GM19452 (cell line): Measurements from ENCODE around the gene DDHD1.

Experiments
- ATAC-seq: cut with Tn5 transposase; IDR thresholded peaks from one replicate; pipeline ENCODE4 v1.9.1; 2021; ENCODE audit not compliant: unreplicated experiment

DDHD1 gene

DNA sequence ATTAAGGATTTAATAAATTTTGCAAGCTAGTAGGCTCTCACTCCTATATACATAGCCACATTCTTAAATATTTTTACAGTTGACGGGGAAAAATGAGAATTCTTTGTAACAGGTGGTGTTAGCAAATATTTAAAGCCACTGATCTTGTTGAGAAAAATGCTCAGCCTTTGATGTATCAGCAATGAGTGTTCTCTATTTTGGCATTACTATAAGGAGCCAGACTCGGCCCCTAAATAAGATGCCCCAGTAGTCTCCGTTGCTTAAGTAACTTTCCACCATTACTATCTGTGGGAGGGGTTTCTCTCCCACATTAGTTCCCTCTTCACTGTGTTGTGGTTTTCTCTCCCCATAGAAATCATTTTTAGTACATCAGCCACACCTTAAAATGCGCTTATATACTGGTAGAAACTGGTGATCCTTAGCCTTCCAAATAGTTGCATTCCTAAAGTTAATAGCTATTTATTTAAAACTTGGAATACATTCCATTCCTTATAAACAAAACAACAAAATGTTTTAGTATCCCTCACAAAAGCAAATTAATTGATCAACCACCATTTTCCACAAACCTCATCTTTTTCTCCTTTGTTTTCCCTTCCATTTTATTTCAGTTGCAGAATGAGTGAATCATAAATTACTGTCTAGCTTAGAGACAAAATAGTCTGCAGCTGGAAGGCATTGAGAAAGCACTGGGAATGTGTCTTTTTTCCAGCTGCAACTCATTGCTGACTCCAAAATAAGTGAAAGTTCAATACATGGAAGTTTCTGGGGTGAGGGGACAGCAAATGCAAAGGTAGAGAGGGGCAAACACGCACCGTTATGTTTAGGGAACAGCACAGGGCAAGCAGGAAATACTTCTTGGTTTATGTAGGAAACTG is 117.5 kb downstream of the DDHD1 start:
- no peak for ATAC-seq

DNA sequence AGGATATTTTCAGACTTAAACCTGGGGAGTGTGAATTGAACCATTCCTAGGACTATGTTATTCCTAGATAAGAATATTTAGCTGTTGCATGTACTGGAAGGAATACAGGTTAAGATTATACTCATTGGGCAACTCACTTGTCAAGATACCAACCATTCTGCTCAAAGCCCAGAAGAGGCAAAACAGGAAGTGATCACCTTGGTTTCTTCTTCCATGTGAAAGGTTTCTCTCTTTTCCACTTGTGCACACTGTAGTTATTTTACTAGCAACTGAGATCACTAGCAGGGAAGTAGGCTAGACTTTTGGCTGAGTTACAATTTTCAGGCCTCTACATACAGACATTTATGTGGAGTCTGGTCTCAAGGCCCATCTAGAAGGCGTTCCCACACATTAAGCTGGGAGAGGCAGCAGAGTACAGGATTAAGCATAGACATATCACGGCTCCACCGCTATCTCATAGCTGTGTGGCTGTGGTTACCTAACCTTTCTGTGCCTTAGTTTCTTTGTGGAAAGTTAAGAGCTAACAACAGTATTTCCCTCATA is 118.4 kb downstream of the DDHD1 start:
- ATAC-seq: no peak

DNA sequence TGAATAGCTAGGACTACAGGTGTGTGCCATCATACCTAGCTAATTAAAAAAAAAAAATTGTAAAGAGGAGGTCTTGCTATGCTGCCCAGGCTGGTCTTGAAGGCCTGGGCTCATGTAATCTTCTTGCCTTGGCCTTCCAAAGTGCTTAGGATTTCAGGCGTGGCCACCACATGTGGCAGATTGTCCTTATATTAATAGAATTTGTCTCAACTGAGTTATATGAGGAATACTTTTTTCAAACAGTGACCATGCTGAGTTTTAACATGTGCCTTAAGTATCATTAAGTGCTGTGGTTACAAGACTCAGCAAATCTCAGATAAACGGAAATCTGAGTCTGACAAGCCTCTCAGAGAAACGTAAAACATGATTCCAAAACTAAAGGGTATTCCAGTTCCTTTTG is 119.1 kb downstream of the DDHD1 start:
- no peak for ATAC-seq

- no peak for ATAC-seq
Measured at GRCh38 chr14:53032838-53033390, 120.2 kb downstream of the DDHD1 start.

- ATAC-seq: no peak
Measured at GRCh38 chr14:53032161-53032803, 120.8 kb downstream of the DDHD1 start.

GRCh38 chr14:53027562-53027961 is 125.6 kb downstream of the DDHD1 start:
- ATAC-seq: no peak

GRCh38 chr14:53027041-53027440 is 126.1 kb downstream of the DDHD1 start:
- ATAC-seq: no peak

- no peak for ATAC-seq
Measured at GRCh38 chr14:53023325-53023724, 129.8 kb downstream of the DDHD1 start.

GRCh38 chr14:53022593-53022992 is 130.5 kb downstream of the DDHD1 start:
- no peak for ATAC-seq

DNA sequence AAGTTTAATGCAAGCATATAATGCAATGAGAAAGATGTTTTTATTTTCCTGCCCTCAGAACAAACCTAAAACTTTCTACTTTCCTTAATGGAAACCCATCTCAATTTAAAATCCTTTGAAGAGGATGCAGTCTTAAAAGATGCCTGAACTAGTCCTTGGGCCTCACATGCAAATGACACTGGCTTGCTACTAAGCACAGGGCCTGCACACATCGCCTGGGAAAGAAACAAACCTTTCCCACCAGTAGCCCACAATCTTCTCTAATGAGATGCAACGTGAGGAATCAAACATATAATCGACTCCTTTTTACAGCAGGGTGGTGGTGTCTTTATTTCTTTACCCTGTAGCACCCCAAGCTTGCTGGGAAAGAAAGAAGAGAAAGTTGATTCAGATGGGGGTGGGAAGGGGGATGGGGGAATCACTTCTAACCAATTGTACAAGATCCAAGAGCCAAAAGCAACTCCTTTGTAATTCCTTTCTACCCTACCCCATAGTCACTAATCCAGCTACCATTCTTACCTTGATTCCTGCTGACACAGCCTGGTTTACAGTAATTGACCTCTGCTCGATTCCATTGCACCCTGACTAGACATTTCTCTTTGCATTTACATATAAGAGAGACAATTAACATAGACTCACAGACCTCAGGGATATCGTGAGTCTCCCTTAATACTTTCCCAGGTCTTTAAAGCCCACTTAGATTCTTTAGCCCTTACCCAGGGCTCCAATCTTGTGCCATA is 132.8 kb downstream of the DDHD1 start:
- no peak for ATAC-seq

DNA sequence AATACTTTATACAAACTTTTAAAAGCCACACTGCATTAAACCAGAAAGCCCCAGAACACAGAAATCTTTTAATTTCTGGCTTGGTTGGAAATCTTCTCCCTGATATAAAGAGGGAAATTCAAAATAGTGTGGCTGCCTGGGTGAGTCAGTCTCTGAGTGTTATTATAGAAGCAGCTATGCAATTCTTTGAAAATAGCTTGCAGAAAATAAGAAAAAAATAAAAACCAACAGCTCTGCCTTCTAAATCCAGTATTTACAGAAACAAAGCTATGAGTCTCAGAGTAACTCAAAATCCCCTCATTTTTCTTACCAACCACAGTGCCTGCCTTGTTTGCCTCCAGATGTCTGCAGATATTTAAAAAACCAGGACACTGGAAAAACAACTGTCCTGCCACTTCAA is 133.7 kb downstream of the DDHD1 start:
- no peak for ATAC-seq

DNA sequence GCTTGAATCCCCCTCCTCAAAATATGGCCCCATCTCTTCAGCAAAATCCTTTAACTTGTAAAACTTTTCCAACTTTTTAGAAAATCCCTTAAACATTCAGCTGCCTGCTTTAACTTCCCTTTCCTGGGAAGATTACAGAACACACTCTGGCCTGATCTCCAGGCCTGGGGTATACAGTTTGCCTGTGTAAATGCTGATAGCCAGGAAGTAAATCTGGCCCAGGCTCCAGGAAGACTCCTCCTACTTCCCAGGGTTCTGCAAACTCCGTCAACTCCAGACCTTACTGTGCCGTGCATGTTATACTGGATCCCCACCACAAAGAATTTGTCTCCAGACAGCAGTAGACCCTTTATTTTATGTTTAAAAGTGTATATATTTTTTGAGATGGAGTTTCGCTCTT is 135.3 kb downstream of the DDHD1 start:
- no peak for ATAC-seq

- ATAC-seq: no peak
Measured at GRCh38 chr14:53016919-53017318, 136.2 kb downstream of the DDHD1 start.

DNA sequence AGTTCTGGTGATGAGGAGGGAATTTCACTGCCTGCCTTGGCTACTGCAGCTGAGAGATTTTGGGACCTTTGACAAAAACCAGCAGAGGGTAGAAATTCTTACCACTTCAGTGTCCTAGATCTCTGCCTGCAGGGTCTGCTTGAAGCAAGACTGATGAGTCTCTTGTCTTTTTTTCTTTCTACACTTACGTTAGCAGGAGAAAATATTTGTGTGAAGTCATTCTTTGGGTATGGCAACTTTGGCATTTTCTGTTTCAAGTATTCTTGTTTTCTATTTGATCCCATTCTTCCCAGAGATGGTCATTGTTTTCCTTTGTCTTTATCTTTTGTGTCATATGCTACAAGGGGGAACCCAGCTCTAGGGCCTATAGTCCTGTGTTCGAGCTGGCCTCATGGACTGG is 136.6 kb downstream of the DDHD1 start:
- no peak for ATAC-seq

DNA sequence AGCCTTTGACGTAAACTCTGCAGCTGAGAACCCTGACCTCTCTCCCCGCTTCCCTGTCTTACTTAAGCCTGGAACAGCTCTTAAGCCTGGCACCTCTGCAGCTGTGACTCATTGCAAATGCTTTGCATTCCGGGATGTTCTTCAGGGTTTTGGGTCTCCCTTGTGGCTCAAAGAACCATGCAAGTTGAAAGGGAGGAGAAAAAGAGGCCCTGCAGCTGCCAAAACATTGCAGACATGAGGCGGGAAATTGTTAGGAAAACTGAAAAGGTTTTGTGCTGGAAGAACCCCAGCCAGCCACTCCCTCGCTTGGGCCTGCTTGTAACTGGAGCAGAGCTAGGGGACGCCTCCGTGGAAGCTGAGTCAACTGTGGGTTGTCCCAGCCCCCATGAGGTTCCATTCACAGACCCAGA is 142.1 kb downstream of the DDHD1 start:
- ATAC-seq: no peak

DNA sequence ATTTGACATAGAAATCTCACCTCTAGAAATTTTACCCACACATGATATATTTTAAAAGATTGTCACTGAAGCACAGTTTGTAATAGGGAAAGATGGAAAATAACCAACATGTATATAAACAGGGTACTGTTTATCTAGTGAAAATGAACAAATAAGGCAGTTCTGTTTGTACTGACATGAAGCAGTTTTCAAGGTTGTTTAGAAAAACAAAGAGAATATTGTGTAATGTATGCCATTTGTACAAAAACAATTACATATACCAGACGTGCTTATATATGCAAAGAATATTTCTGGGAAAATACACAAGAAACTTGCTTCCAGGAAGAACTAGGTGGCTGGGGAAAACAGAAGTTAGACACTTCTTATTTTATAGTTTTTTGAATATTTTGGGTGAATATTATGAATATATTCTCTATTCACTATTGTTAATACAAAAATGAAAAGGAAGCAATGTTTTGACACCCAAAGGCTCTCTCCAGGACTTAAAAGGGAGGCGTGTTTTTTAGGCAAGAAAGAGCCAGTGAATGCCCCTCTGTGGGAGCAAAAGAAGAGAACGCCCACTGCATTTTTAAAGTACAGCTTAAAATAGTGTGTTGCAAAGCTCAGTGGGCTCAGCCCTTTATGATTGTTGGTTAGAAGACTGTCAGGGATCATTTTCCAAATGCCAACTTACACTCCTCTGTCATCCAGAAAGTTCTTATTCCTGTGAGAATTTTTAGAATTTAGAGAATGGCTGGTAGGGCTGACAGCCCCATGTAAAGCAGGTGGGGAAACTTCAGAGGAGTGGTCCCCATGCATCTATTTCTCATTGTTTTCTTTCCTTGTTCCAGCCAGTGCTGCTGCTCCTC is 142.7 kb downstream of the DDHD1 start:
- no peak for ATAC-seq

- ATAC-seq: no peak
Measured at GRCh38 chr14:53006931-53007562, 146.1 kb downstream of the DDHD1 start.

- ATAC-seq: no peak
Measured at GRCh38 chr14:53004976-53005375, 148.1 kb downstream of the DDHD1 start.

DNA sequence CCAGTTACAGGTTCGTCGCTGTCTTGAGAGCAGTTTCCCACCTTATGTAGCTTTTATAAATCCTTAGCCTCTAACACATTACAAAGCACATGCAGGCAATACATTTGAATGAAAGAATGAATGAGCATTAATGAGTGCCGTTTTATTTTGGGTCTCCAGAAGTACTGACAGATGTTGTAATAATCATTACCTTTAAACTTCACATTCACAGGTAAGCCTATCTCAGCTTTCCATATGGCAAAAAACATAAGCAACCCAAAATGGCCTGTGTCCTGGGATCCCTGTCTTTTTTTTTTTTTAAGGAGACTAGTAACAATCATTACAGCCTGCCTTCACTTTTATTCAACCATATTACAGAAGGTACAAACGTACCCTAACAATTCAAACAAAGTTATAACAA is 149.3 kb downstream of the DDHD1 start:
- ATAC-seq: no peak

DNA sequence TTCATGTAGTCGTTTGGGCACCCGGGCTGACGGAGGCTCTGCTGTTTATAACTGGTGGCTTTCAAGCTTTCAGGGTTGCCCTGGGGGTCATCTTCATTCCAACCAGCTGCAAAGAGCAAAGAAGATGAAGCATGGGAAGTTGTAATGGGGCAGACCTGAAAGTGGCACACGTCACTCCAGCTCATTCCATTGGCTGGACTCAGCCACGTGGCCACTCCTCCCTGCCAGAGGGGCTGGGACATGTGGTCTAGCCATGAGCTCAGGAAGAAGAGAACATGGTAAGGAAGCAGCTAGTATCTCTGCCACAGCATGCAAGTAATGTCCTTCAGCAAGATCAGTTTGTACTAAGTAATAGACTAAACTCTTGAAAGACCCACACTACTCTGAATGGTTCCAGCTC is 150.5 kb downstream of the DDHD1 start:
- no peak for ATAC-seq
